Spleen (tissue), 11 donors: Measurements from ENCODE around the gene LRRC8B. TPM values are rescaled to one million over a fixed set of nuclear protein-coding genes. Genes with fewer than 3 reads are reported as not detected.

Source experiments
- DNase-seq: peaks from one replicate; pipeline ENCODE4 v3.0.0-alpha.2; 2020
- H3K27ac ChIP-seq, 8 donors: fragments of 200-600 bp; sonication (generic) in 7 of 8; 1 replicate in 4 of 8; 2 replicates in 4 of 8; pipeline versions ENCODE4 v1.5.0 to v1.8.0; 2016 to 2021; ENCODE audit warnings: inconsistent platforms in 4 of 8, mild to moderate bottlenecking in 4 of 8, moderate library complexity in 1 of 8
- H3K27me3 ChIP-seq, 7 donors: fragments of 200-600 bp; sonication (generic) in 6 of 7; replicated peaks in 1 of 7; 1 replicate in 4 of 7; 2 replicates in 3 of 7; pipeline versions ENCODE4 v1.5.0 to v1.8.0; 2016 to 2021; ENCODE audit warnings: inconsistent platforms in 3 of 7, mild to moderate bottlenecking in 1 of 7
- H3K36me3 ChIP-seq, 6 donors: fragments of 200-600 bp; sonication (generic) in 5 of 6; 1 replicate in 4 of 6; 2 replicates in 2 of 6; pipeline versions ENCODE4 v1.5.0 to v1.8.0; 2016 to 2021; ENCODE audit warnings: inconsistent platforms in 2 of 6
- H3K4me1 ChIP-seq, 6 donors: fragments of 200-600 bp; sonication (generic) in 5 of 6; 1 replicate in 3 of 6; 2 replicates in 3 of 6; pipeline versions ENCODE4 v1.5.0 to v1.8.0; 2016 to 2021; ENCODE audit warnings: inconsistent platforms in 3 of 6
- H3K4me3 ChIP-seq, 8 donors: fragments of 200-600 bp; sonication (generic) in 7 of 8; 1 replicate in 4 of 8; 2 replicates in 4 of 8; pipeline versions ENCODE4 v1.5.0 to v1.8.0; 2016 to 2021; ENCODE audit warnings: inconsistent platforms in 4 of 8, mild to moderate bottlenecking in 4 of 8, moderate library complexity in 2 of 8
- H3K9me3 ChIP-seq, 8 donors: fragments of 200-600 bp; sonication (generic) in 7 of 8; 1 replicate in 4 of 8; 2 replicates in 4 of 8; pipeline versions ENCODE4 v1.5.0 to v1.8.0; 2016 to 2021; ENCODE audit warnings: inconsistent platforms in 4 of 8
- CTCF ChIP-seq, 11 experiments: fragments of 200-600 bp in 7 of 11; fragments of 450-650 bp in 4 of 11; sonication (generic) in 4 of 11; IDR thresholded peaks in 8 of 11; conservative IDR thresholded peaks in 3 of 11; 1 replicate in 7 of 11; 2 replicates in 4 of 11; pipeline versions ENCODE4 v1.4.0 to v1.8.0; 2016 to 2021; ENCODE audit warnings: antibody characterized with exemption in 11 of 11, inconsistent platforms in 4 of 11, mild to moderate bottlenecking in 1 of 11
- POLR2A ChIP-seq, 3 donors: fragments of 450-650 bp; IDR thresholded peaks; one replicate each; pipeline ENCODE4 v1.5.1; 2017; ENCODE audit warnings: antibody characterized with exemption in 3 of 3, mild to moderate bottlenecking in 1 of 3
- POLR2AphosphoS5 ChIP-seq, 3 donors: sonication (generic); formaldehyde crosslinking; IDR thresholded peaks; one replicate each; pipeline ENCODE4 v1.5.1; 2017; ENCODE audit warnings: antibody characterized with exemption in 3 of 3
- WGBS, 5 donors: extraction: QIAGEN DNeasy Blood & Tissue Kit in 3 of 5; methylation state at CpG; one replicate each; pipeline versions ENCODE4 v1.1.5 to v1.1.7; 2013 to 2018; 5-methylcytosine and 5-hydroxymethylcytosine counted together
- intact Hi-C: fragments of 100-400 bp; cut with DNase I; formaldehyde crosslinking; loops from one replicate; pipeline ENCODE4 v1.15.0; 2023; ENCODE audit warnings: low total_unique reads
- polyA plus RNA-seq, 3 donors: library from polyadenylated mRNA; stranded (reverse); fragments of 200-250 nt; gene quantifications; one replicate each; pipeline ENCODE4 v1.2.1, GENCODE V29; 2013
- total RNA-seq, 7 donors: library from RNA; depleted of rRNA in 3 of 7; stranded (reverse); fragments of >200 nt in 3 of 7; fragmentation: NEBNext Ultra II Directional in 4 of 7; extraction: Animal tissue kit (Norgen Biotek cat#: 25700) in 4 of 7; gene quantifications; one replicate each; pipeline versions ENCODE4 v1.1.0 to v1.2.1, GENCODE V29; 2016 to 2021
- donor health status: healthy with polysubstance abuse.
- donor health status: DM: no; HTN: no; CAD: no; lungs with moderate emphysema.
- donor health status: DM: no; HTN: no; CAD: no.
- donor health status: Bipolar disorder and iron deficiency.
- donor health status: healthy.
- donor health status: DM: no; HTN: no; CAD: no.
- donor health status: DM: yes; HTN: yes; CAD: no.

LRRC8B gene
- total and polyA plus RNA-seq, 10 donors: 1.7 to 22.5 (median 13.1) TPM

- Histone ChIP-seq H3K4me1 (peaks cover 0 to 13% (median 0%) of the 10 kb centered on the region in 6 donors), H3K9me3 (peaks cover 0 to 23% (median 15%) of the 10 kb centered on the region in 8 donors), H3K36me3 (no peaks in the 10 kb centered on the region), H3K4me3 (no peak overlapping the region), H3K27ac (no peak overlapping the region), H3K27me3 (no peaks in the 10 kb centered on the region)
- DNase-seq: no peak
- TF ChIP-seq CTCF (IDR thresholded peaks at IDR 0.05 in 8 of 11, conservative IDR thresholded peaks at IDR 0.05 in 3 of 11) (peak in 10 of 11 experiments; percentile 32 to 77 (median 70)), POLR2A (IDR thresholded peaks at IDR 0.05) (no peak)
- WGBS, 5 donors: 24 to 28% (median 26%) methylated on average over 3 of the region's 3 CpGs
- intact Hi-C loops: loop anchor here (5.0 kb wide), 2 partner anchors 119 to 279 kb away; no protein-coding TSS in a partner anchor
These were observed 41.4 kb upstream of the LRRC8B start for GRCh38 chr1:89483010-89483756.

- no peak for DNase-seq
- 90 to 100% (median 97%) methylated on average over 1 of the region's 1 CpG for WGBS, 5 donors
- intact Hi-C loops: loop anchor here (5.0 kb wide), 2 partner anchors 119 to 279 kb away; no protein-coding TSS in a partner anchor
- no peak for TF ChIP-seq CTCF (IDR thresholded peaks at IDR 0.05 in 8 of 11, conservative IDR thresholded peaks at IDR 0.05 in 3 of 11)
- TF ChIP-seq POLR2AphosphoS5 (IDR thresholded peaks at IDR 0.05): no peak
- TF ChIP-seq POLR2A (IDR thresholded peaks at IDR 0.05): no peak
- Histone ChIP-seq H3K4me1 (peaks cover 0 to 13% (median 0%) of the 10 kb centered on the region in 6 donors), H3K27ac (no peak overlapping the region), H3K36me3 (no peaks in the 10 kb centered on the region), H3K27me3 (no peaks in the 10 kb centered on the region), H3K9me3 (peaks cover 0 to 23% (median 15%) of the 10 kb centered on the region in 8 donors), H3K4me3 (no peak overlapping the region)
These were observed 40.9 kb upstream of the LRRC8B start for GRCh38 chr1:89483757-89484077.

GRCh38 chr1:89484092-89485038, 40.3 kb upstream of the LRRC8B start:
- Histone ChIP-seq H3K36me3 (no peaks in the 10 kb centered on the region), H3K27ac (no peak overlapping the region), H3K4me1 (peaks cover 0 to 16% (median 0%) of the 10 kb centered on the region in 6 donors), H3K4me3 (no peak overlapping the region), H3K9me3 (peaks cover 0 to 21% (median 15%) of the 10 kb centered on the region in 8 donors), H3K27me3 (no peaks in the 10 kb centered on the region)
- intact Hi-C loops: loop anchor here (5.0 kb wide), 2 partner anchors 118 to 278 kb away; no protein-coding TSS in a partner anchor
- 57 to 63% (median 59%) methylated on average over 3 of the region's 3 CpGs for WGBS, 5 donors
- no peak for DNase-seq
- TF ChIP-seq CTCF (IDR thresholded peaks at IDR 0.05 in 8 of 11, conservative IDR thresholded peaks at IDR 0.05 in 3 of 11) (no peak), POLR2AphosphoS5 (IDR thresholded peaks at IDR 0.05) (no peak), POLR2A (IDR thresholded peaks at IDR 0.05) (no peak)
